ENCODE results near the gene ADA.

- TF ChIP-seq, protein P1, sequence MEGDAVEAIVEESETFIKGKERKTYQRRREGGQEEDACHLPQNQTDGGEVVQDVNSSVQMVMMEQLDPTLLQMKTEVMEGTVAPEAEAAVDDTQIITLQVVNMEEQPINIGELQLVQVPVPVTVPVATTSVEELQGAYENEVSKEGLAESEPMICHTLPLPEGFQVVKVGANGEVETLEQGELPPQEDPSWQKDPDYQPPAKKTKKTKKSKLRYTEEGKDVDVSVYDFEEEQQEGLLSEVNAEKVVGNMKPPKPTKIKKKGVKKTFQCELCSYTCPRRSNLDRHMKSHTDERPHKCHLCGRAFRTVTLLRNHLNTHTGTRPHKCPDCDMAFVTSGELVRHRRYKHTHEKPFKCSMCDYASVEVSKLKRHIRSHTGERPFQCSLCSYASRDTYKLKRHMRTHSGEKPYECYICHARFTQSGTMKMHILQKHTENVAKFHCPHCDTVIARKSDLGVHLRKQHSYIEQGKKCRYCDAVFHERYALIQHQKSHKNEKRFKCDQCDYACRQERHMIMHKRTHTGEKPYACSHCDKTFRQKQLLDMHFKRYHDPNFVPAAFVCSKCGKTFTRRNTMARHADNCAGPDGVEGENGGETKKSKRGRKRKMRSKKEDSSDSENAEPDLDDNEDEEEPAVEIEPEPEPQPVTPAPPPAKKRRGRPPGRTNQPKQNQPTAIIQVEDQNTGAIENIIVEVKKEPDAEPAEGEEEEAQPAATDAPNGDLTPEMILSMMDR (IDR thresholded peaks at IDR 0.05), result no peak
- TF ChIP-seq POLR2AphosphoS5 (IDR thresholded peaks at IDR 0.05; ENCODE audit: insufficient read depth in 1 of 2, low read depth in 1 of 2) (no peak), POLR2A (IDR thresholded peaks at IDR 0.05) (no peak)
Measured at GRCh38 chr20:44649126-44649525, 2.4 kb downstream of the ADA start.
